CD4-positive, alpha-beta T cell (primary cell): ENCODE data around the gene DHX40. TPM values are rescaled to one million over a fixed set of nuclear protein-coding genes. Genes with fewer than 3 reads are reported as not detected.

Experiments
- ATAC-seq: fragments of 200-7000 bp; cut with Tn5 transposase; one replicate; pipeline ENCODE4 v1.10.0; 2022; ENCODE audit warnings: mild to moderate bottlenecking; ENCODE audit not compliant: poor library complexity
- CTCF ChIA-PET: fragments of 350-600 bp; sonication (Branson Sonifier 250); formaldehyde crosslinking; loops from one replicate; lab custom pipeline; 2021; ENCODE audit warnings: antibody characterized with exemption, inconsistent platforms; lab: Charles Lee
- POLR2A ChIA-PET: fragments of 350-600 bp; sonication (Branson Sonifier 250); formaldehyde crosslinking; loops from one replicate; lab custom pipeline; 2021; ENCODE audit warnings: antibody characterized with exemption, inconsistent platforms; lab: Charles Lee
- DNase-seq, 14 experiments: peaks; one replicate each; pipeline ENCODE4 v3.0.0-alpha.2; 2013 to 2020; ENCODE audit warnings: mixed read lengths in 2 of 14
- H3K27ac ChIP-seq, 2 donors: one replicate each; pipeline versions ENCODE4 v1.5.1 to v1.7.0; 2013; ENCODE audit warnings: low read length in 2 of 2, low read depth in 1 of 2, mild to moderate bottlenecking in 1 of 2
- H3K27me3 ChIP-seq, 2 experiments: 1 replicate in 1 of 2; 2 replicates in 1 of 2; pipeline versions ENCODE4 v1.6.1 to v1.7.0; 2013; ENCODE audit warnings: low read length in 2 of 2, control low read depth in 1 of 2, mild to moderate bottlenecking in 1 of 2, moderate library complexity in 1 of 2; ENCODE audit not compliant: insufficient read depth in 2 of 2, control insufficient read depth in 1 of 2
- H3K36me3 ChIP-seq: one replicate; pipeline ENCODE4 v1.6.1; 2013; ENCODE audit warnings: low read length, control low read depth; ENCODE audit not compliant: insufficient read depth
- H3K4me1 ChIP-seq: one replicate; pipeline ENCODE4 v1.6.1; 2013; ENCODE audit warnings: low read length, control low read depth; ENCODE audit not compliant: insufficient read depth
- H3K4me3 ChIP-seq: one replicate; pipeline ENCODE4 v1.5.1; 2013; ENCODE audit warnings: mild to moderate bottlenecking, low read length, moderate library complexity
- H3K9me3 ChIP-seq, 2 experiments: 1 replicate in 1 of 2; 2 replicates in 1 of 2; pipeline versions ENCODE4 v1.6.1 to v1.7.0; 2013; ENCODE audit warnings: low read length in 2 of 2, mild to moderate bottlenecking in 2 of 2, control low read depth in 1 of 2, moderate library complexity in 1 of 2; ENCODE audit not compliant: control insufficient read depth in 1 of 2, insufficient read depth in 1 of 2
- H3K27ac Mint-ChIP-seq: one replicate; pipeline ENCODE4 v1.8.0; 2020; ENCODE audit warnings: mixed read lengths
- H3K27me3 Mint-ChIP-seq: one replicate; pipeline ENCODE4 v1.8.0; 2021; ENCODE audit warnings: mixed read lengths
- H3K36me3 Mint-ChIP-seq: one replicate; pipeline ENCODE4 v1.8.0; 2021; ENCODE audit warnings: low read depth, mixed read lengths
- H3K4me1 Mint-ChIP-seq: one replicate; pipeline ENCODE4 v1.8.0; 2021; ENCODE audit warnings: low read depth, mixed read lengths
- H3K4me3 Mint-ChIP-seq: one replicate; pipeline ENCODE4 v1.8.0; 2020; ENCODE audit warnings: mild to moderate bottlenecking, mixed read lengths
- H3K9me3 Mint-ChIP-seq: one replicate; pipeline ENCODE4 v1.8.0; 2020; ENCODE audit warnings: mixed read lengths
- intact Hi-C, 2 experiments: fragments of 100-400 bp; cut with DNase I in 1 of 2; cut with micrococcal nuclease in 1 of 2; formaldehyde crosslinking; loops; one replicate each; pipeline versions ENCODE4 v1.15.1 to v1.9.0; 2023 to 2025; cut with DNase I, micrococcal nuclease
- total RNA-seq, 174 experiments: library from RNA in 2 of 174; stranded (reverse) in 2 of 174; gene quantifications; one replicate each; pipeline ENCODE4 v1.2.3 and lab custom pipeline; 2021 to 2026
- TF ChIP-seq, protein P1 (sequence below): fragments of 200-600 bp; IDR thresholded peaks from one replicate; pipeline ENCODE4 v1.8.0; 2022; ENCODE audit warnings: antibody characterized with exemption, mild to moderate bottlenecking

Gene DHX40
- total RNA-seq, 2 experiments from 2014 or later, result 62.6 to 65.6 TPM

DNA sequence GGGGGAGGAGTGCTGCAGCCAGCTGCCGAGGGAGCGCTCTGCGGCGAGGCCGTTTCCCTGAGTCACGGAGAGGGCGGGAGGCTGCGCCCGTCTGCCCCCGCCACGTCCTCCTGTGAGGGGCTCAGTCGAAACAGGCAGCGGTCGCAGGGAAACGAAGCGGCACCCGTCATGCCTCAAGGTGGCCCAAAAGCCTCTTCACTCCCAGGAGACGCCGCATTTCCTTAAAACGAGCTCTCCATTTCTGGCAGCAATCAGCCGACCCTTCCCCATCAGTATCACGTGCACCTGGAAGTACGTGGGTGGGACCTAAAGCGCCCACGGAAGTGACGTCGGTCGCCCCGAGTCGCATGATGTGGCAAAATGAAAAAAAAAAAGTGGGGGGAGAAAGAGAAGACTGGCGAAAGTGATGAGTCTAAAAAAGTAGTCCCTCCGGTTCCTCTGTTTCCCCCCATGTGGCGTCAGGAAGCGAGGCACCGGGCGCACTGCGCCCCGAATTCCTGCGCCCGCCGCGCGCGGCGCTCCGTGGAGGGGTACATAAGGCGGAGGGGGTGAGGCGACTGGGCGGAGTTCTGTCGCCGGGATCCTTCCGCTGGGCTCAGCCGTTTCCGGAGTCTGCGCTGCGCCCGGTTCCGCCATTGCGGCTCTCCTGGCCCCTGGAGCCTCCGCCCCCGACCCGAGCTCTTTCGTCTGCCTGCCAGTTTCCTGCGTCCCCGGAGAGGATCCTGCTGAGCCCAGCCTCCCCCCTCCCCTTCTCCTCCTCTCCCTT, 54.1 kb downstream of the DHX40 start, which contains the start of gene CLTC:
CLTC (plus strand) TSS at position 598 of the 766 bp plus-strand sequence. CDS start 237 bp downstream, outside the sequence.
- POLR2A ChIA-PET, result interaction anchor here (0.5 to 3.7 kb wide), 35 partner anchors 8 to 1770 kb away, joined by 3 to 40 read pairs (median 4); partner anchors contain the start of genes APPBP2, DHX40, MRPS23 and PRR11
- H3K27ac Mint-ChIP-seq, result peak within 1 kb of the TSS; percentile 98

DNA sequence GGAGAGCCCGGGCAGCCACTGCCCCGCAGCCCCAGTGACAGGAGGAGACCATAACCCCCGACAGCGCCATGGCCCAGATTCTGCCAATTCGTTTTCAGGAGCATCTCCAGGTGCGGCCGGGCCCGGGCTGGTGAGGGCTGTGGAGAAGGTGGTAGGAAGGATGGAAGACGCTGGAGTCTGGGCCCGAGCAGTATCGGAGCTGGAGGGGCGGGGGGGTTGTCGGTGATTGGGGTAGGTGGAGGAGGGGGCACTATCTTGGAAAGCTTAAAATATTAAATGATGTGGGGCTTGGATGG, 54.6 kb downstream of the DHX40 start:
- POLR2A ChIA-PET, result interaction anchor here (0.5 to 3.7 kb wide), 23 partner anchors 9 to 1770 kb away, joined by 3 to 40 read pairs (median 5); partner anchors contain the start of genes DHX40, MRPS23, PRR11 and PTRH2
- intact Hi-C loops, result loop anchor here in 1 of 2 experiments (5.0 to 10.0 kb wide), 3 partner anchors 87 to 1105 kb away; partner anchors contain the start of genes MTMR4, PTRH2, TRIM37 and VMP1
- CTCF ChIA-PET, result interaction anchor here (0.8 to 1.8 kb wide), 3 partner anchors 12 to 513 kb away, joined by 3 to 6 read pairs (median 3); partner anchors contain the start of gene TRIM37

More for the DNA sequence above, 54.1 kb downstream of the DHX40 start, which contains the start of gene CLTC:
- intact Hi-C loops, result loop anchor here (1.0 to 10.0 kb wide), 7 partner anchors 23 to 1105 kb away; partner anchors contain the start of genes DHX40 (in 2 of the 2), MTMR4 (in 1 of the 2), PTRH2 (in 1 of the 2) and RPS6KB1 (in 1 of the 2)
- ATAC-seq, result peak; percentile 82
- H3K4me3 Mint-ChIP-seq, result peak within 1 kb of the TSS; percentile 97
- peaks cover 66% of the 10 kb centered on the region for H3K4me1 Mint-ChIP-seq
- H3K9me3 Mint-ChIP-seq, result no peaks in the 10 kb centered on the region
- H3K27me3 ChIP-seq, result no peaks in the 10 kb centered on the region
- H3K9me3 ChIP-seq, result no peaks in the 10 kb centered on the region
- no peaks in the 10 kb centered on the region for H3K36me3 ChIP-seq
- H3K27ac ChIP-seq, result peak within 1 kb of the TSS; percentile 95 to 96
- CTCF ChIA-PET, result interaction anchor here (0.8 to 1.8 kb wide), 3 partner anchors 11 to 513 kb away, joined by 3 to 6 read pairs (median 3); partner anchors contain the start of gene TRIM37
- TF ChIP-seq, protein P1, sequence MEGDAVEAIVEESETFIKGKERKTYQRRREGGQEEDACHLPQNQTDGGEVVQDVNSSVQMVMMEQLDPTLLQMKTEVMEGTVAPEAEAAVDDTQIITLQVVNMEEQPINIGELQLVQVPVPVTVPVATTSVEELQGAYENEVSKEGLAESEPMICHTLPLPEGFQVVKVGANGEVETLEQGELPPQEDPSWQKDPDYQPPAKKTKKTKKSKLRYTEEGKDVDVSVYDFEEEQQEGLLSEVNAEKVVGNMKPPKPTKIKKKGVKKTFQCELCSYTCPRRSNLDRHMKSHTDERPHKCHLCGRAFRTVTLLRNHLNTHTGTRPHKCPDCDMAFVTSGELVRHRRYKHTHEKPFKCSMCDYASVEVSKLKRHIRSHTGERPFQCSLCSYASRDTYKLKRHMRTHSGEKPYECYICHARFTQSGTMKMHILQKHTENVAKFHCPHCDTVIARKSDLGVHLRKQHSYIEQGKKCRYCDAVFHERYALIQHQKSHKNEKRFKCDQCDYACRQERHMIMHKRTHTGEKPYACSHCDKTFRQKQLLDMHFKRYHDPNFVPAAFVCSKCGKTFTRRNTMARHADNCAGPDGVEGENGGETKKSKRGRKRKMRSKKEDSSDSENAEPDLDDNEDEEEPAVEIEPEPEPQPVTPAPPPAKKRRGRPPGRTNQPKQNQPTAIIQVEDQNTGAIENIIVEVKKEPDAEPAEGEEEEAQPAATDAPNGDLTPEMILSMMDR, result no peak
- peak within 1 kb of the TSS; percentile 96 for H3K4me3 ChIP-seq
- peaks cover 22% of the 10 kb centered on the region for H3K4me1 ChIP-seq
- H3K27me3 Mint-ChIP-seq, result no peaks in the 10 kb centered on the region
- peak; percentile 81 to 98 (median 88) for DNase-seq
- H3K36me3 Mint-ChIP-seq, result peaks cover 36% of the 10 kb centered on the region

More for the DNA sequence above, 54.6 kb downstream of the DHX40 start:
- Mint-ChIP-seq H3K9me3 (no peaks in the 10 kb centered on the region), H3K36me3 (peaks cover 36% of the 10 kb centered on the region), H3K4me3 (peak overlapping the region; percentile 97), H3K27me3 (no peaks in the 10 kb centered on the region), H3K27ac (peak overlapping the region; percentile 98), H3K4me1 (peaks cover 66% of the 10 kb centered on the region)
- Histone ChIP-seq H3K36me3 (no peaks in the 10 kb centered on the region), H3K9me3 (no peaks in the 10 kb centered on the region), H3K27ac (peak overlapping the region; percentile 95 to 96), H3K27me3 (no peaks in the 10 kb centered on the region), H3K4me1 (peaks cover 28% of the 10 kb centered on the region), H3K4me3 (peak overlapping the region; percentile 96)
- ATAC-seq (no peak), DNase-seq (no peak)
- TF ChIP-seq, protein P1, result no peak
